GM12878 (cell line): ENCODE data around the gene EXOC3L4. TPM values are rescaled to one million over a fixed set of nuclear protein-coding genes. Genes with fewer than 3 reads are reported as not detected.

Experiments used
- ATAC-seq: fragments of 200-7000 bp; cut with Tn5 transposase; 3 replicates; pipeline ENCODE4 v1.9.1; 2020; ENCODE audit warnings: mild to moderate bottlenecking, moderate library complexity
- BruUV-seq: library from RNA; stranded (reverse); fragments of 400-500 nt; replicated peaks from 2 replicates; lab custom pipeline; 2021; lab: Mats Ljungman, UMichigan
- CTCF ChIA-PET: fragments of 300-600 bp; sonication (Branson Sonifier 250); formaldehyde crosslinking; extraction: SDS; loops from one replicate; lab custom pipeline; 2021; ENCODE audit warnings: inconsistent platforms; lab: Yijun Ruan, JAX
- POLR2A ChIA-PET: fragments of 350-600 bp; formaldehyde crosslinking; extraction: SDS; loops from one replicate; lab custom pipeline; 2021; ENCODE audit warnings: inconsistent platforms; lab: Charles Lee
- RAD21 ChIA-PET: fragments of 300-600 bp; sonication (Branson Sonifier 250); formaldehyde crosslinking; loops from one replicate; lab custom pipeline; 2023; ENCODE audit warnings: antibody characterized with exemption; ENCODE audit not compliant: unreplicated experiment; lab: Charles Lee
- SMC1A ChIA-PET: fragments of 300-600 bp; sonication (Branson Sonifier 250); formaldehyde crosslinking; loops from one replicate; lab custom pipeline; 2023; ENCODE audit not compliant: unreplicated experiment, uncharacterized antibody; lab: Charles Lee
- DNase-seq: peaks from one replicate; pipeline ENCODE4 v3.0.0-alpha.2; 2011; ENCODE audit warnings: low read depth, low spot score
- FAIRE-seq: peaks from 3 replicates; lab custom pipeline; 2011; peaks lifted over from hg19 to GRCh38; lab: Jason Lieb, UNC
- H2AFZ ChIP-seq: 2 replicates; pipeline ENCODE4 v1.6.0; 2011; ENCODE audit warnings: low read depth, low read length, control low read depth; ENCODE audit not compliant: control insufficient read depth
- H3K27ac ChIP-seq: 2 replicates; pipeline ENCODE4 v1.5.1; 2011; ENCODE audit warnings: control low read depth; ENCODE audit not compliant: control insufficient read depth, insufficient read depth
- H3K27me3 ChIP-seq, 2 experiments: replicated peaks in 1 of 2; 2 replicates each; pipeline versions ENCODE4 v1.6.0 to v1.6.1; 2011; ENCODE audit warnings: low read length in 1 of 2; ENCODE audit not compliant: control insufficient read depth in 2 of 2, insufficient read depth in 2 of 2
- H3K36me3 ChIP-seq, 2 experiments: 2 replicates each; pipeline ENCODE4 v1.5.1; 2011; ENCODE audit warnings: low read length in 1 of 2; ENCODE audit not compliant: control insufficient read depth in 2 of 2, insufficient read depth in 2 of 2
- H3K4me1 ChIP-seq: 2 replicates; pipeline ENCODE4 v1.6.1; 2011; ENCODE audit warnings: mild to moderate bottlenecking, low read length, moderate library complexity, mixed read lengths; ENCODE audit not compliant: control insufficient read depth, insufficient read depth
- H3K4me2 ChIP-seq: 2 replicates; pipeline ENCODE4 v1.6.0; 2011; ENCODE audit warnings: control low read depth; ENCODE audit not compliant: control insufficient read depth, insufficient read depth
- H3K4me3 ChIP-seq: fragments of 200-600 bp; sonication (generic); 2 replicates; pipeline ENCODE4 v1.5.1; 2016
- H3K79me2 ChIP-seq: 2 replicates; pipeline ENCODE4 v1.6.0; 2011; ENCODE audit warnings: low read length; ENCODE audit not compliant: control insufficient read depth, insufficient read depth
- H3K9ac ChIP-seq: 2 replicates; pipeline ENCODE4 v1.8.0; 2011; ENCODE audit warnings: low read length, control low read depth, mixed read lengths; ENCODE audit not compliant: control insufficient read depth, insufficient read depth
- H3K9me3 ChIP-seq: replicated peaks from 3 replicates; pipeline ENCODE4 v1.5.1; 2011; ENCODE audit warnings: mild to moderate bottlenecking, low read length; ENCODE audit not compliant: control insufficient read depth, insufficient read depth
- H4K20me1 ChIP-seq: 2 replicates; pipeline ENCODE4 v1.6.0; 2011; ENCODE audit not compliant: control insufficient read depth, insufficient read depth
- ATF7 ChIP-seq: fragments of 450-650 bp; IDR thresholded peaks from 2 replicates; pipeline ENCODE4 v1.6.1; 2016; ENCODE audit warnings: low read depth, mild to moderate bottlenecking
- BRCA1 ChIP-seq: IDR thresholded peaks from 2 replicates; pipeline ENCODE4 v1.6.1; 2011; ENCODE audit warnings: low read depth, low read length, improper control_type of control experiment
- GABPA ChIP-seq: IDR thresholded peaks from 2 replicates; pipeline ENCODE4 v1.6.1; 2014; ENCODE audit warnings: antibody characterized with exemption, low read depth, mild to moderate bottlenecking, inconsistent platforms
- IRF4 ChIP-seq: IDR thresholded peaks from 2 replicates; pipeline ENCODE4 v1.6.1; 2011; ENCODE audit warnings: low read depth, low read length
- MEF2B ChIP-seq: fragments of 450-650 bp; IDR thresholded peaks from 2 replicates; pipeline ENCODE4 v1.6.1; 2018; ENCODE audit warnings: mild to moderate bottlenecking, moderate library complexity; ENCODE audit not compliant: partially characterized antibody, poor library complexity, severe bottlenecking
- MTA3 ChIP-seq: IDR thresholded peaks from 2 replicates; pipeline ENCODE4 v1.6.1; 2012; ENCODE audit warnings: low read length, inconsistent platforms, borderline replicate concordance
- NFYA ChIP-seq: IDR thresholded peaks from 2 replicates; pipeline ENCODE4 v1.6.1; 2011; ENCODE audit warnings: low read depth, mild to moderate bottlenecking, low read length, improper control_type of control experiment, borderline replicate concordance
- NR2C2 ChIP-seq: IDR thresholded peaks from 2 replicates; pipeline ENCODE4 v1.6.1; 2011; ENCODE audit warnings: borderline replicate concordance, low read depth; ENCODE audit not compliant: control insufficient read depth, insufficient read length
- NRF1 ChIP-seq: conservative IDR thresholded peaks from 2 replicates; pipeline ENCODE4 v1.6.1; 2011; ENCODE audit warnings: mild to moderate bottlenecking, low read depth, low read length, improper control_type of control experiment
- POLR2AphosphoS2 ChIP-seq: IDR thresholded peaks from 2 replicates; pipeline ENCODE4 v1.6.1; 2011; ENCODE audit warnings: low read depth, mild to moderate bottlenecking, low read length, improper control_type of control experiment, moderate library complexity
- POU2F2 ChIP-seq: IDR thresholded peaks from 3 replicates; pipeline ENCODE4 v1.6.1; 2011; ENCODE audit warnings: low read depth, mild to moderate bottlenecking, low read length, borderline replicate concordance
- SMAD1 ChIP-seq: fragments of 450-650 bp; IDR thresholded peaks from 2 replicates; pipeline ENCODE4 v1.6.1; 2018; ENCODE audit warnings: mild to moderate bottlenecking, low read depth; ENCODE audit not compliant: partially characterized antibody
- SMC3 ChIP-seq: IDR thresholded peaks from 2 replicates; pipeline ENCODE4 v1.6.1; 2011; ENCODE audit warnings: low read length, improper control_type of control experiment, borderline replicate concordance
- SUPT20H ChIP-seq: IDR thresholded peaks from 2 replicates; pipeline ENCODE4 v1.6.1; 2011; ENCODE audit warnings: low read depth, mild to moderate bottlenecking, low read length, moderate library complexity, borderline replicate concordance; ENCODE audit not compliant: control insufficient read depth
- ZBED1 ChIP-seq: IDR thresholded peaks from 2 replicates; pipeline ENCODE4 v1.6.1; 2016; ENCODE audit warnings: borderline replicate concordance
- ZNF24 ChIP-seq: fragments of 450-650 bp; IDR thresholded peaks from 2 replicates; pipeline ENCODE4 v1.6.1; 2017; ENCODE audit warnings: antibody characterized with exemption, mild to moderate bottlenecking
- ZNF274 ChIP-seq: IDR thresholded peaks from one replicate; pipeline ENCODE4 v1.8.0; 2011; ENCODE audit not compliant: insufficient read length, insufficient read depth
- WGBS: methylation state at CpG from one replicate; pipeline ENCODE4 v1.1.6; 2016; ENCODE audit warnings: low lambda C conversion rate; ENCODE audit not compliant: insufficient replicate concordance, insufficient coverage; ENCODE audit errors: missing lambda C conversion rate; 5-methylcytosine and 5-hydroxymethylcytosine counted together
- in situ Hi-C: fragments of 300-500 bp; cut with MboI; formaldehyde crosslinking; loops from 9 replicates; pipeline ENCODE4 v1.14.3; 2018; ENCODE audit warnings: mixed read lengths
- intact Hi-C: fragments of 100-400 bp; cut with micrococcal nuclease; formaldehyde crosslinking; loops from one replicate; pipeline ENCODE4 v1.14.2; 2022; ENCODE audit not compliant: unreplicated experiment
- polyA plus RNA-seq, 11 experiments: library from polyadenylated mRNA; depleted of rRNA in 4 of 11; unstranded in 6 of 11; stranded (reverse) in 5 of 11; fragments of >200 nt; fragmentation: Nextera tagmentation in 4 of 11; fragmentation: Illumina TruSeq in 1 of 11; extraction: Ambion mirVana in 4 of 11; extraction: Trizol in 1 of 11; gene quantifications; 1 replicate in 1 of 11; 2 replicates in 10 of 11; pipeline versions ENCODE4 v1.2.1 to v1.2.3, GENCODE V29; 2011 to 2016; ENCODE audit warnings: inconsistent platforms in 2 of 11, missing spikeins in 2 of 11, low read depth in 1 of 11
- total RNA-seq, 4 experiments: library from RNA; depleted of rRNA in 3 of 4; stranded (reverse); fragments of >200 nt in 3 of 4; fragmentation: Illumina TruSeq in 1 of 4; extraction: Trizol in 1 of 4; gene quantifications; 2 replicates each; pipeline versions ENCODE4 v1.2.1 to v1.2.3, GENCODE V29; 2013 to 2021
- TF ChIP-seq, protein P1 (sequence below): IDR thresholded peaks from 2 replicates; pipeline ENCODE4 v1.6.1; 2011; ENCODE audit warnings: mild to moderate bottlenecking, low read depth, low read length, moderate library complexity; ENCODE audit not compliant: insufficient replicate concordance
- TF ChIP-seq, protein P2 (sequence below): fragments of 450-650 bp; IDR thresholded peaks from 2 replicates; pipeline ENCODE4 v1.6.1; 2018; ENCODE audit warnings: mild to moderate bottlenecking, low read depth, moderate library complexity; ENCODE audit not compliant: partially characterized antibody

EXOC3L4 gene
- total and polyA plus RNA-seq, 10 of the 15 experiments (the other 5 are each of a cell fraction or from before 2014, with no cell fraction given): not detected

DNA sequence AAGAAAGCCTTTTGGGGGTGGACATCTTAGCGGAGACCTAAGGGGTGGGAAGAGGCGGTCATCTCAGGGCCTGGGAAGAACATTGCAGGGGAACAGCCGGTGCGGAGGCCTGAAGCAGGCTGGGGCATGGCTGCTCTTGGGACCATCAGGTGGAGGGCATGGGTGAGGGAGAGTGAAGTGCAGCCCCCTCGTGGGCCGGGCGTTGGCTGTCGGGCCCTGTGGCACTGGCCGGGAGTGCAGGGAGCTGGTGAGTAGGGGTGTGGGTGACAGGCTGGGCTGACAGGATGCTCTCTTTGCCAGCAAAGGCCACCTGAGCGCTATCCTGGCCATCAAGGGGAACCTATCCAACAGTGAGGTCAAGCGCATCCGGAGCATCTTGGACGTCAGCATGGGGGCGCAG, 40.4 kb downstream of the EXOC3L4 start (continued):
- TF ChIP-seq, protein P1, sequence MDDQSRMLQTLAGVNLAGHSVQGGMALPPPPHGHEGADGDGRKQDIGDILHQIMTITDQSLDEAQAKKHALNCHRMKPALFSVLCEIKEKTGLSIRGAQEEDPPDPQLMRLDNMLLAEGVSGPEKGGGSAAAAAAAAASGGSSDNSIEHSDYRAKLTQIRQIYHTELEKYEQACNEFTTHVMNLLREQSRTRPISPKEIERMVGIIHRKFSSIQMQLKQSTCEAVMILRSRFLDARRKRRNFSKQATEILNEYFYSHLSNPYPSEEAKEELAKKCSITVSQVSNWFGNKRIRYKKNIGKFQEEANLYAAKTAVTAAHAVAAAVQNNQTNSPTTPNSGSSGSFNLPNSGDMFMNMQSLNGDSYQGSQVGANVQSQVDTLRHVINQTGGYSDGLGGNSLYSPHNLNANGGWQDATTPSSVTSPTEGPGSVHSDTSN: no peak
- TF ChIP-seq BRCA1 (no peak), SUPT20H (no peak), POLR2AphosphoS2 (no peak)
- TF ChIP-seq, all 136 proteins: peak for 0

DNA sequence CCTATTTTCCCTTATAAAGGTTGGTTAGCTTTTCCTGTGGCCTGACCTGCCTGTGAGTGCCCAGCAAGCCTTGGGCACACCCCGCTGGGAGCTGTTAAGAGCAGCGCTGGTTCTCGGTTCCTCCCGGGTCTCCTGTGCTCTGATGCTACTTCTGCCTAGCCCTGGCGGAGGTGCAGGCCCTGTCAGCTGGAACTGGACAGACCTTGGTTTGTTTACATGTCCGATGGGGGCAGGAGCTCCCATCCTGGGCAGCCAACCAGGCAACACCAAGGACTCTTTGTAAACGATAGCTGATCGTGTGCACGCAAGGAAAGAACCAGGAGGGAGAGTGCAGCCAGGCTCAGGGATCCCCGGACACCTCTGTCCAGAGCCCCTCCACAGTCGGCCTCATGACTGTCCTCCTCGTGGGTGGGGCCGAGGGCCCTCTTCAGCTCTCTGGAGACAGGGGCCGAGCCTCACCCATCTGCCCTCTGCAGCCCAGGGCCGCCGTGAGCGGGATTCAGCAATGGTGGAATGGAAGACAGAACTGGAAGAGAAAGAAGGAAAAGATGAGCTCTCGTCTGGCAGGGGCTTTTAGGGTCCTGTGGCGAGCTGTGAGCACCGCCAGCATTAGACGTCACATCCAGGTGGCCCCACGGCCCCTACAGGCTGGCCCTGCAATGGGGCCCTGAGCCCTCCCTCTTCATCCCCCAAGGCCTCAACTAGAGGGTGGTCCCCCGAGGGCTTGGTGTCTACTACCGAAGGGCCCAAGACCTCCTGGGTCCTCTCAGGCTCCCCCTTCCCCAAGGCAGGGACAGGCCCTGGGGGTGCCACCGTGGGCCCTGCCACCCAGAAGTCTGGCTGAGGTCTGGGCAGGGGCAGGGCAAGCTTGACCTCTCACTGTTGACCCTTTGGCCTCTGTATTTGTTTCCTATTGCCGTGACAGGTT, 41.1 kb downstream of the EXOC3L4 start:
- ChIA-PET POLR2A (no interaction called here), CTCF (interaction anchor here (1.7 to 2.1 kb wide), 2 partner anchors 20 to 31 kb away, joined by 7 to 10 read pairs; no protein-coding TSS in a partner anchor), RAD21 (no interaction called here), SMC1A (interaction anchor here (0.8 to 2.2 kb wide), 2 partner anchors 10 to 30 kb away, joined by 3 to 12 read pairs; no protein-coding TSS in a partner anchor)
- H3K79me2 ChIP-seq: no peaks in the 10 kb centered on the region
- no peak overlapping the region for H3K9ac ChIP-seq
- H3K27ac ChIP-seq: no peak overlapping the region
- H3K4me2 ChIP-seq: no peak overlapping the region
- WGBS: 59% methylated on average over 26 of the region's 26 CpGs
- H3K4me1 ChIP-seq: peaks cover 5% of the 10 kb centered on the region
- H3K9me3 ChIP-seq: no peaks in the 10 kb centered on the region
- peaks cover 3 to 9% of the 10 kb centered on the region in 2 experiments; a peak in 3 of 4 replicates for H3K36me3 ChIP-seq
- in situ Hi-C loops (no loop called here), intact Hi-C loops (no loop called here)
- no peak for DNase-seq
- no peak overlapping the region for H2AFZ ChIP-seq
- no peaks in the 10 kb centered on the region for H4K20me1 ChIP-seq
- FAIRE-seq: no peak
- BruUV-seq: no TSS peak
- no peak for ATAC-seq
- H3K27me3 ChIP-seq: no peaks in the 10 kb centered on the region
- no peak overlapping the region for H3K4me3 ChIP-seq
- TF ChIP-seq SMC3 (no peak), NFYA (no peak), ATF7 (no peak), ZBED1 (no peak), ZNF24 (no peak), SMAD1 (no peak), POU2F2 (no peak), MTA3 (no peak), NRF1 (no peak), NR2C2 (no peak), ZNF274 (no peak), IRF4 (no peak), GABPA (no peak), MEF2B (no peak)
- TF ChIP-seq, protein P2, sequence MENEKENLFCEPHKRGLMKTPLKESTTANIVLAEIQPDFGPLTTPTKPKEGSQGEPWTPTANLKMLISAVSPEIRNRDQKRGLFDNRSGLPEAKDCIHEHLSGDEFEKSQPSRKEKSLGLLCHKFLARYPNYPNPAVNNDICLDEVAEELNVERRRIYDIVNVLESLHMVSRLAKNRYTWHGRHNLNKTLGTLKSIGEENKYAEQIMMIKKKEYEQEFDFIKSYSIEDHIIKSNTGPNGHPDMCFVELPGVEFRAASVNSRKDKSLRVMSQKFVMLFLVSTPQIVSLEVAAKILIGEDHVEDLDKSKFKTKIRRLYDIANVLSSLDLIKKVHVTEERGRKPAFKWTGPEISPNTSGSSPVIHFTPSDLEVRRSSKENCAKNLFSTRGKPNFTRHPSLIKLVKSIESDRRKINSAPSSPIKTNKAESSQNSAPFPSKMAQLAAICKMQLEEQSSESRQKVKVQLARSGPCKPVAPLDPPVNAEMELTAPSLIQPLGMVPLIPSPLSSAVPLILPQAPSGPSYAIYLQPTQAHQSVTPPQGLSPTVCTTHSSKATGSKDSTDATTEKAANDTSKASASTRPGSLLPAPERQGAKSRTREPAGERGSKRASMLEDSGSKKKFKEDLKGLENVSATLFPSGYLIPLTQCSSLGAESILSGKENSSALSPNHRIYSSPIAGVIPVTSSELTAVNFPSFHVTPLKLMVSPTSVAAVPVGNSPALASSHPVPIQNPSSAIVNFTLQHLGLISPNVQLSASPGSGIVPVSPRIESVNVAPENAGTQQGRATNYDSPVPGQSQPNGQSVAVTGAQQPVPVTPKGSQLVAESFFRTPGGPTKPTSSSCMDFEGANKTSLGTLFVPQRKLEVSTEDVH: no peak
